Hepatocyte (in vitro differentiated cells): ENCODE measurements around the gene GOLPH3L. TPM values are rescaled to one million over a fixed set of nuclear protein-coding genes. Genes with fewer than 3 reads are reported as not detected.

ENCODE experiments used
- DNase-seq: peaks from one replicate; pipeline ENCODE4 v3.0.0-alpha.2; 2016; ENCODE audit warnings: low spot score
- H2AFZ ChIP-seq: fragments of 200-600 bp; sonication (generic); 2 replicates; pipeline ENCODE4 v1.6.0; 2016; ENCODE audit warnings: antibody characterized with exemption, mild to moderate bottlenecking
- H3K27ac ChIP-seq: fragments of 200-600 bp; sonication (generic); 2 replicates; pipeline ENCODE4 v1.5.1; 2016; ENCODE audit warnings: mild to moderate bottlenecking
- H3K27me3 ChIP-seq: fragments of 200-600 bp; sonication (generic); 2 replicates; pipeline ENCODE4 v1.6.1; 2016
- H3K36me3 ChIP-seq: fragments of 200-600 bp; sonication (generic); replicated peaks from 2 replicates; pipeline ENCODE4 v1.5.1; 2016; ENCODE audit warnings: low read depth; ENCODE audit not compliant: insufficient read depth
- H3K4me1 ChIP-seq: fragments of 200-600 bp; sonication (generic); 2 replicates; pipeline ENCODE4 v1.5.1; 2016; ENCODE audit warnings: mild to moderate bottlenecking, moderate library complexity; ENCODE audit not compliant: insufficient read depth
- H3K4me2 ChIP-seq: fragments of 200-600 bp; sonication (generic); 2 replicates; pipeline ENCODE4 v1.6.0; 2016
- H3K4me3 ChIP-seq: fragments of 200-600 bp; sonication (generic); 2 replicates; pipeline ENCODE4 v1.5.1; 2016; ENCODE audit warnings: mild to moderate bottlenecking
- H3K79me2 ChIP-seq: fragments of 200-600 bp; sonication (generic); 2 replicates; pipeline ENCODE4 v1.6.0; 2017; ENCODE audit warnings: mild to moderate bottlenecking
- H3K9me2 ChIP-seq: fragments of 200-600 bp; sonication (generic); replicated peaks from 2 replicates; pipeline ENCODE4 v1.6.0; 2017; ENCODE audit warnings: mild to moderate bottlenecking; ENCODE audit not compliant: insufficient read depth
- H3K9me3 ChIP-seq: fragments of 200-600 bp; sonication (generic); 2 replicates; pipeline ENCODE4 v1.5.1; 2016; ENCODE audit warnings: low read depth, mild to moderate bottlenecking
- H4K20me1 ChIP-seq: fragments of 200-600 bp; sonication (generic); 2 replicates; pipeline ENCODE4 v1.6.0; 2016; ENCODE audit warnings: mild to moderate bottlenecking; ENCODE audit not compliant: insufficient read depth, poor library complexity, severe bottlenecking
- EZH2 ChIP-seq: fragments of 200-600 bp; sonication (generic); IDR thresholded peaks from 2 replicates; pipeline ENCODE4 v1.6.1; 2016; ENCODE audit warnings: antibody characterized with exemption, mild to moderate bottlenecking, borderline replicate concordance
- EZH2phosphoT487 ChIP-seq: fragments of 200-600 bp; sonication (generic); IDR thresholded peaks from one replicate; pipeline ENCODE4 v1.6.1; 2018; ENCODE audit warnings: antibody characterized with exemption, mild to moderate bottlenecking, low read depth, moderate library complexity; ENCODE audit not compliant: unreplicated experiment, severe bottlenecking
- WGBS: methylation state at CpG from one replicate; pipeline ENCODE4 v1.1.6; 2016; ENCODE audit warnings: low lambda C conversion rate; ENCODE audit errors: missing lambda C conversion rate; 5-methylcytosine and 5-hydroxymethylcytosine counted together
- polyA plus RNA-seq: library from polyadenylated mRNA; unstranded; fragments of >200 nt; fragmentation: Nextera tagmentation; extraction: Ambion mirVana; gene quantifications from 2 replicates; pipeline ENCODE4 v1.2.1, GENCODE V29; 2016
- total RNA-seq: library from RNA; depleted of rRNA; stranded (reverse); fragments of >200 nt; gene quantifications from 2 replicates; pipeline ENCODE4 v1.2.3, GENCODE V29; 2014
- TF ChIP-seq, protein P1 (sequence below): fragments of 200-600 bp; sonication (generic); IDR thresholded peaks from 2 replicates; pipeline ENCODE4 v1.5.1; 2016; ENCODE audit warnings: antibody characterized with exemption, mild to moderate bottlenecking; ENCODE audit not compliant: poor library complexity

Gene GOLPH3L
- total and polyA plus RNA-seq, 2 experiments from 2014 or later = 20.8 to 21.8 TPM

GRCh38 chr1:150695561-150695960 lies 1.4 kb downstream of the GOLPH3L start:
- Histone ChIP-seq H3K79me2 (peaks cover 28% of the 10 kb centered on the region), H3K27ac (no peak overlapping the region), H3K36me3 (no peaks in the 10 kb centered on the region), H3K4me2 (peak overlapping the region; percentile 83), H3K9me2 (no peaks in the 10 kb centered on the region), H2AFZ (no peak overlapping the region), H3K27me3 (no peaks in the 10 kb centered on the region), H4K20me1 (no peaks in the 10 kb centered on the region), H3K4me3 (peak overlapping the region; percentile 38), H3K9me3 (no peaks in the 10 kb centered on the region), H3K4me1 (no peaks in the 10 kb centered on the region)
- TF ChIP-seq EZH2 (no peak), EZH2phosphoT487 (no peak)
- TF ChIP-seq, protein P1, sequence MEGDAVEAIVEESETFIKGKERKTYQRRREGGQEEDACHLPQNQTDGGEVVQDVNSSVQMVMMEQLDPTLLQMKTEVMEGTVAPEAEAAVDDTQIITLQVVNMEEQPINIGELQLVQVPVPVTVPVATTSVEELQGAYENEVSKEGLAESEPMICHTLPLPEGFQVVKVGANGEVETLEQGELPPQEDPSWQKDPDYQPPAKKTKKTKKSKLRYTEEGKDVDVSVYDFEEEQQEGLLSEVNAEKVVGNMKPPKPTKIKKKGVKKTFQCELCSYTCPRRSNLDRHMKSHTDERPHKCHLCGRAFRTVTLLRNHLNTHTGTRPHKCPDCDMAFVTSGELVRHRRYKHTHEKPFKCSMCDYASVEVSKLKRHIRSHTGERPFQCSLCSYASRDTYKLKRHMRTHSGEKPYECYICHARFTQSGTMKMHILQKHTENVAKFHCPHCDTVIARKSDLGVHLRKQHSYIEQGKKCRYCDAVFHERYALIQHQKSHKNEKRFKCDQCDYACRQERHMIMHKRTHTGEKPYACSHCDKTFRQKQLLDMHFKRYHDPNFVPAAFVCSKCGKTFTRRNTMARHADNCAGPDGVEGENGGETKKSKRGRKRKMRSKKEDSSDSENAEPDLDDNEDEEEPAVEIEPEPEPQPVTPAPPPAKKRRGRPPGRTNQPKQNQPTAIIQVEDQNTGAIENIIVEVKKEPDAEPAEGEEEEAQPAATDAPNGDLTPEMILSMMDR = no peak
- no peak for DNase-seq
- 82% methylated on average over 4 of the region's 4 CpGs for WGBS

DNA sequence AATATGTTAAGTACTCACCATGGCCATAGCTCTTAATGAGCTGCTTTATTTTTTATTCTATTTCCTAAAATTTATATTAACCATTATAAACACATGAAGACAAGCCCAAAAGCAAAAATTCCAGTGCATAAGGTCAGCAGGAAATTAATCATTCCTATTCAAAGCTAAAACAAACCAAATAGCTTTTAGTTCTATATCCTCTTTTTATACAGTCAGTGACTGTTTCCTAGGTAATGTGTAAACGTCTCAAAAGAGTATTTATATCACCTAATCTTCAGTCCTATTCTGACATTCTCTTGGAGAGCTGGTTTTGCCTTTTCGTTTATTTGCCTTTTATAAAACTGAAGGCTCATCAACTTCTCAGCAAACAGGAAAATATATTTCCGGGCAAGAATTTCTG lies 4.2 kb downstream of the GOLPH3L start:
- WGBS = 86% methylated on average over 3 of the region's 3 CpGs
- Histone ChIP-seq H3K4me1 (no peaks in the 10 kb centered on the region), H3K27ac (no peak overlapping the region)

DNA sequence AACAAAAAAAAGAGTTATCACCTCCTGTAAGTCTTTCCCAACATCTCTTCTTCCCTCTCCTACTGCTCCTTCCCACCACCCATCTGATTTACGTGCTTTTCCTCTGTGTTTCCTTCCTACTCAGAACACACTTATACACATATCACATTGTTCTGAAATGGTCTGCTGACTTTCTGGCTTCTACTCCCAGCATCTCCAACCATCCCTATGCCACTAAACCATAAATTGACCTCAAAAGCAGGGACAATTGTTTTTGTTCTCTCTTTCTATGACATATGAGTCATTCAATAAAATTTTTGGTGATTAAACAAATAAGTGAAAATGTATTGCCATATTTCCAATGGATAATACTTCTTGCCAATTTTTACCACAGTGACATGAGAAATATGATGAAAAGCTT lies 8.2 kb downstream of the GOLPH3L start:
- Histone ChIP-seq H3K9me2 (no peaks in the 10 kb centered on the region), H3K27me3 (no peaks in the 10 kb centered on the region), H4K20me1 (no peaks in the 10 kb centered on the region), H3K4me2 (no peak overlapping the region), H3K4me3 (no peak overlapping the region), H3K27ac (no peak overlapping the region), H3K4me1 (no peaks in the 10 kb centered on the region), H3K79me2 (peaks cover 7% of the 10 kb centered on the region), H3K9me3 (no peaks in the 10 kb centered on the region), H2AFZ (no peak overlapping the region), H3K36me3 (no peaks in the 10 kb centered on the region)
- 100% methylated on average over 1 of the region's 1 CpG for WGBS
- no peak for DNase-seq
- TF ChIP-seq EZH2 (no peak), EZH2phosphoT487 (no peak)
- TF ChIP-seq, protein P1 = no peak

More for the DNA sequence above, 4.2 kb downstream of the GOLPH3L start:
- Histone ChIP-seq H3K79me2 (peaks cover 32% of the 10 kb centered on the region), H4K20me1 (no peaks in the 10 kb centered on the region), H2AFZ (no peak overlapping the region), H3K9me2 (no peaks in the 10 kb centered on the region), H3K4me2 (no peak overlapping the region), H3K9me3 (no peaks in the 10 kb centered on the region), H3K4me3 (no peak overlapping the region), H3K36me3 (no peaks in the 10 kb centered on the region), H3K27me3 (no peaks in the 10 kb centered on the region)
- TF ChIP-seq, protein P1 = no peak
- TF ChIP-seq EZH2phosphoT487 (no peak), EZH2 (no peak)
- DNase-seq = no peak

DNA sequence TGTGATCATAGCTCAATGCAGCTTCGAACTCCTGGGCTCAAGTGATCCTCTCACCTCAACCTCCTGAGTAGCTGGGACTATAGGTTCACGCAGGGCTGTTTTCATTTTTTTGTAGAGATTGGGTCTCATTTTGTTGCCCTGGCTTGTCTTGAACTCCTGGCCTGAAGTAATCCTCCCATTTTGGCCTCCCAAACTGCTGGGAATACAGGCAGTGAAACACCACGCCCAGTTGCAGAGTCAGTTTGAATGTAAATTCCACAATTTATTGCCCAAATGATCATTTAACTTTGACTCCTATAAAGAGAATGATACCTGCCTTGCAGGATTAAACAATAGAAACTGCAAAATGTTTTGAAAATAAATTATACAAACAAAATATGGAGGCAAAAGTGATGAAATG lies 10.7 kb downstream of the GOLPH3L start:
- Histone ChIP-seq H3K4me2 (no peak overlapping the region), H3K36me3 (no peaks in the 10 kb centered on the region)
- no peak for TF ChIP-seq EZH2

More for the DNA sequence above, 10.7 kb downstream of the GOLPH3L start:
- Histone ChIP-seq H3K79me2 (peaks cover 7% of the 10 kb centered on the region), H3K9me3 (no peaks in the 10 kb centered on the region), H3K27me3 (no peaks in the 10 kb centered on the region), H3K9me2 (no peaks in the 10 kb centered on the region), H3K4me3 (no peak overlapping the region), H3K27ac (no peak overlapping the region), H3K4me1 (no peaks in the 10 kb centered on the region), H2AFZ (no peak overlapping the region), H4K20me1 (no peaks in the 10 kb centered on the region)
- WGBS = 100% methylated on average over 3 of the region's 3 CpGs
- no peak for DNase-seq
